Mesenchymal stem cell (in vitro differentiated cells and primary cell): Measurements from ENCODE around the gene MB.

ENCODE experiments used
- DNase-seq: peaks from one replicate; pipeline ENCODE4 v3.0.0-alpha.2; 2013
- H2AFZ ChIP-seq: one replicate; pipeline ENCODE4 v1.6.1; 2013; ENCODE audit warnings: low read depth, mild to moderate bottlenecking, control low read depth, inconsistent platforms, low read length, moderate library complexity
- H2AK5ac ChIP-seq: 2 replicates; pipeline ENCODE4 v1.6.1; 2013; ENCODE audit warnings: low read length, moderate library complexity, mild to moderate bottlenecking, inconsistent platforms; ENCODE audit not compliant: severe bottlenecking
- H2BK120ac ChIP-seq: one replicate; pipeline ENCODE4 v1.6.1; 2013; ENCODE audit warnings: low read depth, mild to moderate bottlenecking, inconsistent platforms, low read length, moderate library complexity
- H2BK12ac ChIP-seq, 2 experiments: one replicate each; pipeline ENCODE4 v1.6.1; 2013; ENCODE audit warnings: inconsistent platforms in 2 of 2, low read length in 2 of 2, mild to moderate bottlenecking in 2 of 2, moderate library complexity in 2 of 2, control low read depth in 1 of 2
- H2BK15ac ChIP-seq: one replicate; pipeline ENCODE4 v1.6.1; 2013; ENCODE audit warnings: mild to moderate bottlenecking, low read depth, inconsistent platforms; ENCODE audit not compliant: poor library complexity, severe bottlenecking
- H2BK5ac ChIP-seq: 2 replicates; pipeline ENCODE4 v1.6.1; 2013; ENCODE audit warnings: low read depth, mild to moderate bottlenecking, low read length, control low read depth, inconsistent platforms; ENCODE audit not compliant: poor library complexity, severe bottlenecking
- H3K14ac ChIP-seq, 2 experiments: one replicate each; pipeline ENCODE4 v1.6.1; 2013; ENCODE audit warnings: inconsistent platforms in 2 of 2, low read length in 2 of 2, control low read depth in 1 of 2, mild to moderate bottlenecking in 1 of 2, moderate library complexity in 1 of 2
- H3K18ac ChIP-seq, 2 experiments: one replicate each; pipeline ENCODE4 v1.6.1; 2013; ENCODE audit warnings: inconsistent platforms in 2 of 2, low read length in 2 of 2, control low read depth in 1 of 2, low read depth in 1 of 2, mild to moderate bottlenecking in 1 of 2
- H3K23ac ChIP-seq, 2 experiments: one replicate each; pipeline ENCODE4 v1.6.1; 2013; ENCODE audit warnings: inconsistent platforms in 2 of 2, low read length in 2 of 2, mild to moderate bottlenecking in 2 of 2, moderate library complexity in 2 of 2, control low read depth in 1 of 2
- H3K27ac ChIP-seq: 2 replicates; pipeline ENCODE4 v1.5.1; 2013; ENCODE audit warnings: mild to moderate bottlenecking, moderate library complexity, low read length, control low read depth, inconsistent platforms; ENCODE audit not compliant: poor library complexity, severe bottlenecking
- H3K27me3 ChIP-seq, 2 experiments: 2 replicates each; pipeline versions ENCODE4 v1.6.1 to v1.7.0; 2013; ENCODE audit warnings: low read length in 2 of 2, mild to moderate bottlenecking in 2 of 2, moderate library complexity in 2 of 2, control low read depth in 1 of 2, inconsistent platforms in 1 of 2; ENCODE audit not compliant: control insufficient read depth in 1 of 2, insufficient read depth in 1 of 2
- H3K36me3 ChIP-seq, 2 experiments: 2 replicates each; pipeline versions ENCODE4 v1.6.1 to v1.7.0; 2013; ENCODE audit warnings: low read length in 2 of 2, control low read depth in 1 of 2, inconsistent platforms in 1 of 2, low read depth in 1 of 2, mild to moderate bottlenecking in 1 of 2; ENCODE audit not compliant: insufficient read depth in 2 of 2, control insufficient read depth in 1 of 2
- H3K4ac ChIP-seq, 2 experiments: one replicate each; pipeline ENCODE4 v1.6.1; 2013; ENCODE audit warnings: inconsistent platforms in 2 of 2, low read length in 2 of 2, mild to moderate bottlenecking in 2 of 2, moderate library complexity in 2 of 2, control low read depth in 1 of 2, low read depth in 1 of 2
- H3K4me1 ChIP-seq: 2 replicates; pipeline ENCODE4 v1.6.1; 2013; ENCODE audit warnings: low read depth, low read length, control low read depth; ENCODE audit not compliant: control insufficient read depth, insufficient read depth
- H3K4me2 ChIP-seq: 2 replicates; pipeline ENCODE4 v1.6.1; 2013; ENCODE audit warnings: low read length, mild to moderate bottlenecking, inconsistent platforms; ENCODE audit not compliant: poor library complexity, severe bottlenecking
- H3K4me3 ChIP-seq, 2 experiments: 2 replicates each; pipeline versions ENCODE4 v1.5.1 to v1.7.0; 2013; ENCODE audit warnings: low read length in 2 of 2, mild to moderate bottlenecking in 2 of 2, control low read depth in 1 of 2, low read depth in 1 of 2; ENCODE audit not compliant: insufficient read depth in 1 of 2
- H3K79me1 ChIP-seq: replicated peaks from 2 replicates; pipeline ENCODE4 v1.6.1; 2013; ENCODE audit warnings: mild to moderate bottlenecking, control low read depth, low read length, inconsistent platforms; ENCODE audit not compliant: poor library complexity, severe bottlenecking
- H3K9ac ChIP-seq: 2 replicates; pipeline ENCODE4 v1.7.0; 2013; ENCODE audit warnings: mild to moderate bottlenecking, low read length, moderate library complexity
- H3K9me3 ChIP-seq: 2 replicates; pipeline ENCODE4 v1.7.0; 2013; ENCODE audit warnings: mild to moderate bottlenecking, low read length; ENCODE audit not compliant: control insufficient read depth
- H4K8ac ChIP-seq: one replicate; pipeline ENCODE4 v1.6.1; 2013; ENCODE audit warnings: inconsistent platforms, mild to moderate bottlenecking, low read length, moderate library complexity
- H4K91ac ChIP-seq: one replicate; pipeline ENCODE4 v1.6.1; 2013; ENCODE audit warnings: mild to moderate bottlenecking, low read length, inconsistent platforms
- WGBS: methylation state at CpG from one replicate; pipeline ENCODE4 v1.1.7; 2013; ENCODE audit warnings: mixed read lengths; 5-methylcytosine and 5-hydroxymethylcytosine counted together

MB gene

GRCh38 chr22:35642305-35642741, 25.2 kb upstream of the MB start:
- Histone ChIP-seq H4K8ac (peak overlapping the region; percentile 16), H3K23ac (no peak overlapping the region), H3K4ac (no peak overlapping the region), H3K27ac (no peak overlapping the region), H3K36me3 (no peaks in the 10 kb centered on the region), H2BK12ac (peak overlapping the region; percentile 35 to 66), H3K9ac (no peak overlapping the region), H3K9me3 (no peaks in the 10 kb centered on the region), H3K4me2 (no peak overlapping the region), H2AK5ac (no peak overlapping the region), H3K4me1 (peaks cover 13% of the 10 kb centered on the region), H2BK15ac (peak overlapping the region; percentile 60), H3K18ac (peak overlapping the region in 1 of 2 experiments; percentile 29), H3K14ac (no peak overlapping the region), H2AFZ (no peak overlapping the region), H2BK120ac (no peak overlapping the region), H3K27me3 (peaks cover 0 to 4% of the 10 kb centered on the region in 2 experiments), H2BK5ac (no peak overlapping the region), H3K4me3 (no peak overlapping the region), H4K91ac (no peak overlapping the region), H3K79me1 (no peaks in the 10 kb centered on the region)
- DNase-seq: peak; percentile 46
- WGBS: 86% methylated on average over 2 of the region's 2 CpGs

GRCh38 chr22:35641494-35642120, 24.5 kb upstream of the MB start:
- Histone ChIP-seq H4K91ac (no peak overlapping the region), H3K27ac (no peak overlapping the region), H3K18ac (peak overlapping the region in 1 of 2 experiments; percentile 70), H3K4ac (peak overlapping the region in 1 of 2 experiments; percentile 38), H3K27me3 (peaks cover 0 to 9% of the 10 kb centered on the region in 2 experiments), H3K4me1 (peaks cover 8% of the 10 kb centered on the region), H4K8ac (no peak overlapping the region), H3K23ac (no peak overlapping the region), H2AK5ac (no peak overlapping the region), H2BK15ac (peak overlapping the region; percentile 79), H3K79me1 (no peaks in the 10 kb centered on the region), H3K14ac (no peak overlapping the region), H3K9ac (no peak overlapping the region), H3K4me3 (no peak overlapping the region), H3K36me3 (no peaks in the 10 kb centered on the region), H2BK120ac (no peak overlapping the region), H3K9me3 (no peaks in the 10 kb centered on the region), H3K4me2 (no peak overlapping the region), H2BK12ac (peak overlapping the region; percentile 8 to 88), H2AFZ (no peak overlapping the region), H2BK5ac (no peak overlapping the region)
- DNase-seq: no peak
- 89% methylated on average over 7 of the region's 7 CpGs for WGBS

- peak; percentile 95 for DNase-seq
- Histone ChIP-seq H3K4me2 (no peak overlapping the region), H3K36me3 (no peaks in the 10 kb centered on the region), H4K91ac (peak overlapping the region; percentile 92), H2BK12ac (peak overlapping the region in 1 of 2 experiments; percentile 63), H3K4me1 (peaks cover 4% of the 10 kb centered on the region), H3K9ac (peak overlapping the region; percentile 90), H3K9me3 (no peaks in the 10 kb centered on the region), H4K8ac (peak overlapping the region; percentile 99), H3K27me3 (peaks cover 0 to 9% of the 10 kb centered on the region in 2 experiments), H3K27ac (no peak overlapping the region), H3K14ac (no peak overlapping the region), H2AK5ac (no peak overlapping the region), H3K4ac (peak overlapping the region; percentile 12 to 94), H3K79me1 (no peaks in the 10 kb centered on the region), H2BK5ac (no peak overlapping the region), H2AFZ (peak overlapping the region; percentile 55), H3K4me3 (peak overlapping the region in 1 of 2 experiments; percentile 15), H3K18ac (peak overlapping the region; percentile 77 to 82), H3K23ac (no peak overlapping the region), H2BK15ac (peak overlapping the region; percentile 87), H2BK120ac (peak overlapping the region; percentile 78)
- 39% methylated on average over 13 of the region's 13 CpGs for WGBS
Observed at GRCh38 chr22:35638410-35638809, 21.3 kb upstream of the MB start.

GRCh38 chr22:35638001-35638400, 20.9 kb upstream of the MB start:
- no peaks in the 10 kb centered on the region for H3K9me3 ChIP-seq
- H3K4ac ChIP-seq: peak overlapping the region; percentile 12 to 20
- no peak overlapping the region for H2BK15ac ChIP-seq

More at GRCh38 chr22:35638001-35638400, 20.9 kb upstream of the MB start:
- Histone ChIP-seq H3K18ac (peak overlapping the region; percentile 32 to 67), H3K9ac (peak overlapping the region; percentile 90), H3K4me1 (peaks cover 5% of the 10 kb centered on the region), H3K4me2 (no peak overlapping the region), H4K91ac (peak overlapping the region; percentile 67), H3K4me3 (peak overlapping the region in 1 of 2 experiments; percentile 15), H3K27me3 (peaks cover 0 to 9% of the 10 kb centered on the region in 2 experiments), H2BK120ac (no peak overlapping the region), H3K14ac (no peak overlapping the region), H4K8ac (peak overlapping the region; percentile 73), H2AK5ac (no peak overlapping the region), H2BK5ac (no peak overlapping the region), H3K79me1 (no peaks in the 10 kb centered on the region), H3K23ac (no peak overlapping the region), H3K36me3 (no peaks in the 10 kb centered on the region), H2BK12ac (peak overlapping the region in 1 of 2 experiments; percentile 59), H3K27ac (no peak overlapping the region), H2AFZ (no peak overlapping the region)
- 88% methylated on average over 5 of the region's 5 CpGs for WGBS
- no peak for DNase-seq
